ENCODE data around the gene DIP2B. TPM values are rescaled to one million over a fixed set of nuclear protein-coding genes. Genes with fewer than 3 reads are reported as not detected.

Gene DIP2B
- total RNA-seq, 1 experiment from 2014 or later, result 26.1 TPM

DNA sequence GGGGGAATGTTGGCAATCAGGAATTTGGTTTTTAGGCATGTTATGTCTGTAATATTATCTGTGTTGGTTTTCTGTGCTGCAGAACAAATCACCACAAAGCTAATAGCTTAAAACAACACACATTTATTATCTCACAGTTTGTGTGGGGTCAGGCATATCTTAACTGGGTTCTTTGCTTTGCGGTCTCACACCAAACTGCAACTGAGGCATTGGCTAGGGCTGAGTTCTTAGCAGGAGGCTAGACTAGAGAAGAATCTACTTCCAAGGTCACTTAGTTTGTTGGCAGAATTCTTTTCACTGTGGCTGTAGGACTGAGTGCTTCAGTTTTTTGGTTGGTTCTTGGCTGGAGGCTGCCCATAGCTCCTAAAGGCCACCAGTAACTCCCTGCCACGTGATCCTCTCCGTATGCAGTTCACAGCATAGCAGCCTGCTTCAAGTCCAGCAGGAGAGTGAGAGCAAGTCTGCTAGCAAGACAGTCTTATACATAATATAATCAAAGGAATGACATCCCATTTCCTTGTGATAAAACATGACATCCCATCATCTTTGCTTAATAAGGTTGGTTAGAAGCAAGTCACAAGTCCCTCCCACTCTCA lies 280.7 kb downstream of the DIP2B start:
- CTCF ChIA-PET, result interaction anchor here (1.0 to 1.2 kb wide), 2 partner anchors 20 to 242 kb away, joined by 3 to 4 read pairs; no protein-coding TSS in a partner anchor
- H3K27me3 Mint-ChIP-seq (ENCODE audit: low read depth), result no peaks in the 10 kb centered on the region
- H3K36me3 Mint-ChIP-seq, result peaks cover 32% of the 10 kb centered on the region
- H3K27ac Mint-ChIP-seq, result no peak overlapping the region
- DNase-seq (ENCODE audit: low spot score) (no peak), ATAC-seq (no peak)
- H3K9me3 Mint-ChIP-seq, result peaks cover 13% of the 10 kb centered on the region
- POLR2A ChIA-PET, result no interaction called here
- no peaks in the 10 kb centered on the region for H3K4me1 Mint-ChIP-seq
- TF ChIP-seq ESRRA (CRISPR knock-in tag; IDR thresholded peaks at IDR 0.05; ENCODE audit: borderline replicate concordance), result no peak
- TF ChIP-seq, protein P1, sequence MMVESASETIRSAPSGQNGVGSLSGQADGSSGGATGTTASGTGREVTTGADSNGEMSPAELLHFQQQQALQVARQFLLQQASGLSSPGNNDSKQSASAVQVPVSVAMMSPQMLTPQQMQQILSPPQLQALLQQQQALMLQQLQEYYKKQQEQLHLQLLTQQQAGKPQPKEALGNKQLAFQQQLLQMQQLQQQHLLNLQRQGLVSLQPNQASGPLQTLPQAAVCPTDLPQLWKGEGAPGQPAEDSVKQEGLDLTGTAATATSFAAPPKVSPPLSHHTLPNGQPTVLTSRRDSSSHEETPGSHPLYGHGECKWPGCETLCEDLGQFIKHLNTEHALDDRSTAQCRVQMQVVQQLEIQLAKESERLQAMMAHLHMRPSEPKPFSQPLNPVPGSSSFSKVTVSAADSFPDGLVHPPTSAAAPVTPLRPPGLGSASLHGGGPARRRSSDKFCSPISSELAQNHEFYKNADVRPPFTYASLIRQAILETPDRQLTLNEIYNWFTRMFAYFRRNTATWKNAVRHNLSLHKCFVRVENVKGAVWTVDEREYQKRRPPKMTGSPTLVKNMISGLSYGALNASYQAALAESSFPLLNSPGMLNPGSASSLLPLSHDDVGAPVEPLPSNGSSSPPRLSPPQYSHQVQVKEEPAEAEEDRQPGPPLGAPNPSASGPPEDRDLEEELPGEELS (CRISPR knock-in tag; IDR thresholded peaks at IDR 0.05), result no peak
- TF ChIP-seq ZNF396 (CRISPR knock-in tag; IDR thresholded peaks at IDR 0.05; ENCODE audit: borderline replicate concordance), result no peak
- TF ChIP-seq SMAD3 (CRISPR knock-in tag; IDR thresholded peaks at IDR 0.05; ENCODE audit: borderline replicate concordance), result no peak
- TF ChIP-seq ELF4 (CRISPR knock-in tag; IDR thresholded peaks at IDR 0.05; ENCODE audit: low read depth), result no peak
- TF ChIP-seq ZNF138 (CRISPR knock-in tag; conservative IDR thresholded peaks at IDR 0.05), result no peak
- TF ChIP-seq FOXJ3 (CRISPR knock-in tag; IDR thresholded peaks at IDR 0.05; ENCODE audit: borderline replicate concordance), result no peak
- H3K4me3 Mint-ChIP-seq, result no peak overlapping the region

DNA sequence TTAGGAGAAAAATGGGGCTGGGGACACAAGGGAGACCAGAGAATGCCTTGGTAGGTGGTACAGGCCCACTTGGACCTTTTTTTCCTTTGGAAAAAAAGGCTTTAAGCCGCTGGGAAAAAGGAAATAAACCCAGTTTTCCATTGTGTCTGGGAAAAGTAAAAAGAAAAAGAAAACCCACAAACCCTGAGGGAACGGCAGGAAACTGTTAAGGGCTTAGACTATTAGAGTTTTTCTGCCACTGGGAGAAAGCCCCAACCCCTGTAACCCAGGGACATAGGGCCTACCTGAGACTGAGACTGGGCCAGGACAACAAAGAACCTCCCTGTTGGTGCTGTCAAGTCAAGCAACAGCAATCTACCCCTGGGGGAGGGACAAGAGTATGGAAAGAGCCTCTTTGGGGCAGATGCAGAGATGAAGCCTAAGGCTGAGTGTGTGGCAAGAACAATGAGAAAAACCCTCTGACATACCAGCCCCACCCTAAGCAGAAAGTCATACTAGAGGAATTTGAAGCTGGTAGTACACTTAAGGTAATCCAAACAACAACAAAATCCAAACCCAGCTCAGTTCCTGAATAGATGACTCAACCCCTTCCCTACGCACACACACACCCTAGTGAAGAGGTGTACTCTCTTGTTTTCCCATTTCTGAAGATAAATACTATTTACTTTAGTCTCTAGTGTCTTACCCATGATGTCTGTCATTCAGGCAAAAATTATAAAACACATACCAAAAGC lies 281.9 kb downstream of the DIP2B start:
- no peak for ATAC-seq
- H3K4me3 Mint-ChIP-seq, result no peak overlapping the region

DNA sequence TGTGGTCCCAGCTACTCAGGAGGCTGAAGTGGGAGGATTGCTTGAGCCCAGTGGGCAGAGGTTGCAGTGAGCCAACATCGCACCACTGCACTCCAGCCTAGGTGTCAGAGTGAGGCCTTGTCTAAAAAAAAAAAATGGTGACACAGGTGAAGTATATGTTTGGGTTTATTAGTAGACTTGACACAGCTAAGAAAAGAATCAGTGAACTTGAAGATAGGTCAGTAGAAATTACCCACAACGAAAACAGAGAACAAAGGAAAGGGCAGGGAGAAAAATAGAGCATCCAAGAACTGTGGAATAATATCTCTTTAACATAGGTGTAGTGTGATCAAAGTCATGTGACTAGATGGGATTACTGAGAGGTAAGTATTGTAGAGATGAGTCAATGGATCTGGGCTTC lies 282.8 kb downstream of the DIP2B start:
- Mint-ChIP-seq H3K4me3 (no peak overlapping the region), H3K36me3 (peaks cover 25% of the 10 kb centered on the region), H3K9me3 (peaks cover 13% of the 10 kb centered on the region), H3K27ac (no peak overlapping the region), H3K27me3 (ENCODE audit: low read depth) (no peaks in the 10 kb centered on the region), H3K4me1 (0 out of 2 replicates have a peak, but pooled peaks cover 4% of the 10 kb centered on the region)
- DNase-seq (ENCODE audit: low spot score), result no peak
- TF ChIP-seq, protein P2, sequence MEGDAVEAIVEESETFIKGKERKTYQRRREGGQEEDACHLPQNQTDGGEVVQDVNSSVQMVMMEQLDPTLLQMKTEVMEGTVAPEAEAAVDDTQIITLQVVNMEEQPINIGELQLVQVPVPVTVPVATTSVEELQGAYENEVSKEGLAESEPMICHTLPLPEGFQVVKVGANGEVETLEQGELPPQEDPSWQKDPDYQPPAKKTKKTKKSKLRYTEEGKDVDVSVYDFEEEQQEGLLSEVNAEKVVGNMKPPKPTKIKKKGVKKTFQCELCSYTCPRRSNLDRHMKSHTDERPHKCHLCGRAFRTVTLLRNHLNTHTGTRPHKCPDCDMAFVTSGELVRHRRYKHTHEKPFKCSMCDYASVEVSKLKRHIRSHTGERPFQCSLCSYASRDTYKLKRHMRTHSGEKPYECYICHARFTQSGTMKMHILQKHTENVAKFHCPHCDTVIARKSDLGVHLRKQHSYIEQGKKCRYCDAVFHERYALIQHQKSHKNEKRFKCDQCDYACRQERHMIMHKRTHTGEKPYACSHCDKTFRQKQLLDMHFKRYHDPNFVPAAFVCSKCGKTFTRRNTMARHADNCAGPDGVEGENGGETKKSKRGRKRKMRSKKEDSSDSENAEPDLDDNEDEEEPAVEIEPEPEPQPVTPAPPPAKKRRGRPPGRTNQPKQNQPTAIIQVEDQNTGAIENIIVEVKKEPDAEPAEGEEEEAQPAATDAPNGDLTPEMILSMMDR (IDR thresholded peaks at IDR 0.05), result no peak
- no peak for TF ChIP-seq TP53 (CRISPR knock-in tag; IDR thresholded peaks at IDR 0.05)
- TF ChIP-seq, protein P3, sequence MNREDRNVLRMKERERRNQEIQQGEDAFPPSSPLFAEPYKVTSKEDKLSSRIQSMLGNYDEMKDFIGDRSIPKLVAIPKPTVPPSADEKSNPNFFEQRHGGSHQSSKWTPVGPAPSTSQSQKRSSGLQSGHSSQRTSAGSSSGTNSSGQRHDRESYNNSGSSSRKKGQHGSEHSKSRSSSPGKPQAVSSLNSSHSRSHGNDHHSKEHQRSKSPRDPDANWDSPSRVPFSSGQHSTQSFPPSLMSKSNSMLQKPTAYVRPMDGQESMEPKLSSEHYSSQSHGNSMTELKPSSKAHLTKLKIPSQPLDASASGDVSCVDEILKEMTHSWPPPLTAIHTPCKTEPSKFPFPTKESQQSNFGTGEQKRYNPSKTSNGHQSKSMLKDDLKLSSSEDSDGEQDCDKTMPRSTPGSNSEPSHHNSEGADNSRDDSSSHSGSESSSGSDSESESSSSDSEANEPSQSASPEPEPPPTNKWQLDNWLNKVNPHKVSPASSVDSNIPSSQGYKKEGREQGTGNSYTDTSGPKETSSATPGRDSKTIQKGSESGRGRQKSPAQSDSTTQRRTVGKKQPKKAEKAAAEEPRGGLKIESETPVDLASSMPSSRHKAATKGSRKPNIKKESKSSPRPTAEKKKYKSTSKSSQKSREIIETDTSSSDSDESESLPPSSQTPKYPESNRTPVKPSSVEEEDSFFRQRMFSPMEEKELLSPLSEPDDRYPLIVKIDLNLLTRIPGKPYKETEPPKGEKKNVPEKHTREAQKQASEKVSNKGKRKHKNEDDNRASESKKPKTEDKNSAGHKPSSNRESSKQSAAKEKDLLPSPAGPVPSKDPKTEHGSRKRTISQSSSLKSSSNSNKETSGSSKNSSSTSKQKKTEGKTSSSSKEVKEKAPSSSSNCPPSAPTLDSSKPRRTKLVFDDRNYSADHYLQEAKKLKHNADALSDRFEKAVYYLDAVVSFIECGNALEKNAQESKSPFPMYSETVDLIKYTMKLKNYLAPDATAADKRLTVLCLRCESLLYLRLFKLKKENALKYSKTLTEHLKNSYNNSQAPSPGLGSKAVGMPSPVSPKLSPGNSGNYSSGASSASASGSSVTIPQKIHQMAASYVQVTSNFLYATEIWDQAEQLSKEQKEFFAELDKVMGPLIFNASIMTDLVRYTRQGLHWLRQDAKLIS (CRISPR knock-in tag; IDR thresholded peaks at IDR 0.05; ENCODE audit: borderline replicate concordance), result no peak
- ChIA-PET POLR2A (interaction anchor here (0.6 kb wide), 1 partner anchor 24 kb away, joined by 5 read pairs; the partner anchor contains the start of gene ATF1), CTCF (no interaction called here)
- ATAC-seq, result no peak

More for the DNA sequence above, 281.9 kb downstream of the DIP2B start:
- TF ChIP-seq GABPB1 (CRISPR knock-in tag; IDR thresholded peaks at IDR 0.05) (peak; percentile 40; the same call in 1 of the 2 replicates), SOX15 (CRISPR knock-in tag; IDR thresholded peaks at IDR 0.05) (no peak)
- Mint-ChIP-seq H3K27ac (no peak overlapping the region), H3K36me3 (peaks cover 28% of the 10 kb centered on the region), H3K27me3 (ENCODE audit: low read depth) (no peaks in the 10 kb centered on the region), H3K4me1 (0 out of 2 replicates have a peak, but pooled peaks cover 4% of the 10 kb centered on the region), H3K9me3 (peaks cover 13% of the 10 kb centered on the region)
- ChIA-PET CTCF (interaction anchor here (1.2 kb wide), 1 partner anchor 21 kb away, joined by 4 read pairs; no protein-coding TSS in a partner anchor), POLR2A (no interaction called here)
- DNase-seq (ENCODE audit: low spot score), result no peak
